Measurements from ENCODE around the gene GEMIN7.

GEMIN7 gene

GRCh38 chr19:45079063-45079910, at the start of gene GEMIN7:
Gene GEMIN7 (plus strand): TSS chr19:45079260. CDS start chr19:45090115, 10,855 bp downstream.
- peak; percentile 49 to 51 for DNase-seq

- no peak for DNase-seq
These were observed 48.2 kb upstream of the GEMIN7 start for GRCh38 chr19:45030825-45031224.

- no peak for DNase-seq
These were observed 46.6 kb upstream of the GEMIN7 start for GRCh38 chr19:45032421-45032820.

- no peak for DNase-seq
These were observed 43.3 kb upstream of the GEMIN7 start for GRCh38 chr19:45035755-45036154.

- DNase-seq: no peak
These were observed 41.5 kb upstream of the GEMIN7 start for GRCh38 chr19:45037393-45038169.

- DNase-seq: peak; percentile 89 to 91
These were observed 39.8 kb upstream of the GEMIN7 start, which contains the start of gene CLASRP for GRCh38 chr19:45038931-45039893. Gene CLASRP (plus strand): TSS chr19:45039045. CDS start chr19:45040213, 1,168 bp downstream.

- DNase-seq: peak; percentile 55 to 69
These were observed 38.8 kb upstream of the GEMIN7 start for GRCh38 chr19:45040059-45040771.

GRCh38 chr19:45041125-45041524, 37.9 kb upstream of the GEMIN7 start:
- no peak for DNase-seq

GRCh38 chr19:45045671-45046353, 33.2 kb upstream of the GEMIN7 start:
- DNase-seq: no peak

GRCh38 chr19:45046355-45046754, 32.7 kb upstream of the GEMIN7 start:
- DNase-seq: no peak

- DNase-seq: peak; percentile 79 to 86
These were observed 31.8 kb upstream of the GEMIN7 start for GRCh38 chr19:45047188-45047797.

- DNase-seq: no peak
These were observed 29.9 kb upstream of the GEMIN7 start for GRCh38 chr19:45049073-45049736.

- no peak for DNase-seq
These were observed 29.0 kb upstream of the GEMIN7 start for GRCh38 chr19:45050036-45050435.

- DNase-seq: no peak
These were observed 27.0 kb upstream of the GEMIN7 start for GRCh38 chr19:45051929-45052579.

- DNase-seq: no peak
These were observed 22.2 kb upstream of the GEMIN7 start for GRCh38 chr19:45056831-45057230.

- DNase-seq: no peak
These were observed 21.6 kb upstream of the GEMIN7 start for GRCh38 chr19:45057444-45057843.

- no peak for DNase-seq
These were observed 20.4 kb upstream of the GEMIN7 start for GRCh38 chr19:45058622-45059159.

GRCh38 chr19:45059258-45059965, 19.6 kb upstream of the GEMIN7 start:
- DNase-seq: peak; percentile 79 to 85

GRCh38 chr19:45061965-45062364, 17.1 kb upstream of the GEMIN7 start:
- no peak for DNase-seq

Data from Kasumi-1 (cell line).